Ishikawa (cell line): ENCODE data around the gene TRAPPC8.

ENCODE experiments used
- CREB1 ChIP-seq: IDR thresholded peaks from 2 replicates; pipeline ENCODE4 v1.6.1; 2012; ENCODE audit warnings: low read depth
- EP300 ChIP-seq: IDR thresholded peaks from 2 replicates; pipeline ENCODE4 v1.6.1; 2012; ENCODE audit warnings: borderline replicate concordance
- FOXM1 ChIP-seq: IDR thresholded peaks from 2 replicates; pipeline ENCODE4 v1.6.1; 2012; ENCODE audit warnings: low read depth, borderline replicate concordance
- TAF1 ChIP-seq: IDR thresholded peaks from 2 replicates; pipeline ENCODE4 v1.6.1; 2012; ENCODE audit warnings: low read depth, mild to moderate bottlenecking
- TF ChIP-seq, protein P1 (sequence below): IDR thresholded peaks from 2 replicates; pipeline ENCODE4 v1.6.1; 2012
- TF ChIP-seq, protein P2 (sequence below): IDR thresholded peaks from 2 replicates; pipeline ENCODE4 v1.6.1; 2012; ENCODE audit warnings: low read depth, mild to moderate bottlenecking

DNA sequence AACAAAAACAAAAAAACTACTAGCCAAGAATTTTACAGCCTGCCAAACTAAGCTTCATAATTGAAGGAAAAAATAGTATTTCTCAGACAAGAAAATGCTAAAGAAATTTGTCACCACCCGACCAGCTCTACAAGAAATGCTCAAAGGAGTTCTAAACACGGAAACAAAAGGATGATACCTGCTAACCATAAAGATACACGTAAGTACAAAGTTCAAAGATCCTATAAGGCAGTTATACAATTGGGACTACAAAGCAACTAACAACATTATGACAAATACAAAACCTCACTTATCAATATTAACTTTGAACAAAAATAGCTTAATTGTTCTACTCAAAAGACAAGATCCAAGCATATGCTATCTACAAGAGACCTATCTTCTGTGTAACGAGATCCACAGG, 64.6 kb downstream of the TRAPPC8 start:
- TF ChIP-seq TAF1 (no peak), EP300 (no peak), FOXM1 (no peak), CREB1 (no peak)
- TF ChIP-seq, protein P1, sequence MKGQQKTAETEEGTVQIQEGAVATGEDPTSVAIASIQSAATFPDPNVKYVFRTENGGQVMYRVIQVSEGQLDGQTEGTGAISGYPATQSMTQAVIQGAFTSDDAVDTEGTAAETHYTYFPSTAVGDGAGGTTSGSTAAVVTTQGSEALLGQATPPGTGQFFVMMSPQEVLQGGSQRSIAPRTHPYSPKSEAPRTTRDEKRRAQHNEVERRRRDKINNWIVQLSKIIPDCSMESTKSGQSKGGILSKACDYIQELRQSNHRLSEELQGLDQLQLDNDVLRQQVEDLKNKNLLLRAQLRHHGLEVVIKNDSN = no peak
- TF ChIP-seq, protein P2, sequence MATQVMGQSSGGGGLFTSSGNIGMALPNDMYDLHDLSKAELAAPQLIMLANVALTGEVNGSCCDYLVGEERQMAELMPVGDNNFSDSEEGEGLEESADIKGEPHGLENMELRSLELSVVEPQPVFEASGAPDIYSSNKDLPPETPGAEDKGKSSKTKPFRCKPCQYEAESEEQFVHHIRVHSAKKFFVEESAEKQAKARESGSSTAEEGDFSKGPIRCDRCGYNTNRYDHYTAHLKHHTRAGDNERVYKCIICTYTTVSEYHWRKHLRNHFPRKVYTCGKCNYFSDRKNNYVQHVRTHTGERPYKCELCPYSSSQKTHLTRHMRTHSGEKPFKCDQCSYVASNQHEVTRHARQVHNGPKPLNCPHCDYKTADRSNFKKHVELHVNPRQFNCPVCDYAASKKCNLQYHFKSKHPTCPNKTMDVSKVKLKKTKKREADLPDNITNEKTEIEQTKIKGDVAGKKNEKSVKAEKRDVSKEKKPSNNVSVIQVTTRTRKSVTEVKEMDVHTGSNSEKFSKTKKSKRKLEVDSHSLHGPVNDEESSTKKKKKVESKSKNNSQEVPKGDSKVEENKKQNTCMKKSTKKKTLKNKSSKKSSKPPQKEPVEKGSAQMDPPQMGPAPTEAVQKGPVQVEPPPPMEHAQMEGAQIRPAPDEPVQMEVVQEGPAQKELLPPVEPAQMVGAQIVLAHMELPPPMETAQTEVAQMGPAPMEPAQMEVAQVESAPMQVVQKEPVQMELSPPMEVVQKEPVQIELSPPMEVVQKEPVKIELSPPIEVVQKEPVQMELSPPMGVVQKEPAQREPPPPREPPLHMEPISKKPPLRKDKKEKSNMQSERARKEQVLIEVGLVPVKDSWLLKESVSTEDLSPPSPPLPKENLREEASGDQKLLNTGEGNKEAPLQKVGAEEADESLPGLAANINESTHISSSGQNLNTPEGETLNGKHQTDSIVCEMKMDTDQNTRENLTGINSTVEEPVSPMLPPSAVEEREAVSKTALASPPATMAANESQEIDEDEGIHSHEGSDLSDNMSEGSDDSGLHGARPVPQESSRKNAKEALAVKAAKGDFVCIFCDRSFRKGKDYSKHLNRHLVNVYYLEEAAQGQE = no peak
